H1 (cell line): ENCODE results near the gene ATP11A. TPM values are rescaled to one million over a fixed set of nuclear protein-coding genes. Genes with fewer than 3 reads are reported as not detected.

Source experiments
- CTCF ChIA-PET: fragments of 300-600 bp; sonication (Branson Sonifier 250); formaldehyde crosslinking; loops from one replicate; lab custom pipeline; 2021; ENCODE audit not compliant: partially characterized antibody; lab: Charles Lee
- POLR2A ChIA-PET: fragments of 300-600 bp; sonication (Branson Sonifier 250); formaldehyde crosslinking; loops from one replicate; lab custom pipeline; 2021; ENCODE audit warnings: inconsistent platforms; ENCODE audit not compliant: partially characterized antibody; lab: Charles Lee
- DNase-seq, 2 experiments: peaks; one replicate each; pipeline versions ENCODE4 v3.0.0 to v3.0.0-alpha.2; 2010 to 2022; ENCODE audit warnings: low spot score in 2 of 2, low read depth in 1 of 2, mixed read lengths in 1 of 2
- FAIRE-seq: peaks from 2 replicates; lab custom pipeline; 2011; peaks lifted over from hg19 to GRCh38; lab: Jason Lieb, UNC
- H2AFZ ChIP-seq: 2 replicates; pipeline ENCODE4 v1.8.1; 2012; ENCODE audit warnings: low read length, inconsistent platforms
- H2AK5ac ChIP-seq: 2 replicates; pipeline ENCODE4 v1.6.1; 2013; ENCODE audit warnings: low read depth, low read length
- H2BK120ac ChIP-seq: replicated peaks from 2 replicates; pipeline ENCODE3; 2013; ENCODE audit warnings: low read depth, low read length, inconsistent platforms
- H2BK12ac ChIP-seq: 2 replicates; pipeline ENCODE4 v1.6.1; 2013; ENCODE audit warnings: low read depth, low read length
- H2BK15ac ChIP-seq: 2 replicates; pipeline ENCODE4 v1.6.1; 2013; ENCODE audit warnings: low read length
- H2BK20ac ChIP-seq: 2 replicates; pipeline ENCODE4 v1.6.1; 2013; ENCODE audit warnings: low read length
- H2BK5ac ChIP-seq: 2 replicates; pipeline ENCODE4 v1.6.1; 2013; ENCODE audit warnings: low read depth, low read length
- H3K14ac ChIP-seq: 2 replicates; pipeline ENCODE4 v1.6.1; 2013; ENCODE audit warnings: inconsistent platforms; ENCODE audit not compliant: insufficient read length
- H3K18ac ChIP-seq: 2 replicates; pipeline ENCODE4 v1.6.1; 2013; ENCODE audit warnings: low read length; ENCODE audit errors: extremely low read depth
- H3K23ac ChIP-seq: 2 replicates; pipeline ENCODE4 v1.6.1; 2013; ENCODE audit warnings: inconsistent platforms; ENCODE audit not compliant: insufficient read length
- H3K23me2 ChIP-seq: 2 replicates; pipeline ENCODE4 v1.6.1; 2013; ENCODE audit warnings: low read depth, low read length
- H3K27ac ChIP-seq: 2 replicates; pipeline ENCODE4 v1.6.1; 2011; ENCODE audit warnings: low read depth, low read length, inconsistent platforms
- H3K27me3 ChIP-seq, 4 experiments: replicated peaks in 1 of 4; 1 replicate in 1 of 4; 2 replicates in 3 of 4; pipeline versions ENCODE4 v1.6.1 to v1.8.1; 2011 to 2013; ENCODE audit warnings: low read length in 3 of 4, mild to moderate bottlenecking in 3 of 4, inconsistent platforms in 2 of 4, mixed read lengths in 2 of 4, moderate library complexity in 1 of 4; ENCODE audit not compliant: control insufficient read depth in 3 of 4, insufficient read depth in 3 of 4; ENCODE audit errors: extremely low read depth in 1 of 4
- H3K36me3 ChIP-seq, 4 experiments: 2 replicates each; pipeline versions ENCODE4 v1.6.1 to v1.8.1; 2011 to 2013; ENCODE audit warnings: mild to moderate bottlenecking in 4 of 4, low read length in 3 of 4, moderate library complexity in 2 of 4, control low read depth in 1 of 4, inconsistent platforms in 1 of 4; ENCODE audit not compliant: insufficient read depth in 4 of 4, control insufficient read depth in 2 of 4
- H3K4ac ChIP-seq: replicated peaks from 2 replicates; pipeline ENCODE3; 2013; ENCODE audit warnings: low read length, low read depth, mixed read lengths, inconsistent platforms; ENCODE audit not compliant: insufficient read length
- H3K4me1 ChIP-seq, 4 experiments: replicated peaks in 1 of 4; 1 replicate in 1 of 4; 2 replicates in 3 of 4; pipeline versions ENCODE4 v1.6.1 to v1.8.1; 2011 to 2013; ENCODE audit warnings: low read length in 3 of 4, inconsistent platforms in 2 of 4, mixed read lengths in 1 of 4; ENCODE audit not compliant: insufficient read depth in 4 of 4, control insufficient read depth in 3 of 4
- H3K4me2 ChIP-seq, 2 experiments: 2 replicates each; pipeline versions ENCODE4 v1.6.1 to v1.8.1; 2011 to 2013; ENCODE audit warnings: low read depth in 2 of 2, low read length in 2 of 2, control low read depth in 1 of 2, inconsistent platforms in 1 of 2, mild to moderate bottlenecking in 1 of 2; ENCODE audit not compliant: insufficient read depth in 1 of 2
- H3K4me3 ChIP-seq, 4 experiments: fragments of 200-600, 300-600 bp in 1 of 4; sonication (generic), shearing (Covaris generic), sonication (Bioruptor Twin) in 1 of 4; 2 replicates each; pipeline versions ENCODE4 v1.5.1 to v1.8.1; 2011 to 2016; ENCODE audit warnings: low read length in 4 of 4, low read depth in 3 of 4, control low read depth in 2 of 4, inconsistent platforms in 2 of 4, mild to moderate bottlenecking in 2 of 4, mixed read lengths in 1 of 4, moderate library complexity in 1 of 4; ENCODE audit not compliant: insufficient read depth in 2 of 4; ENCODE audit errors: extremely low read depth in 1 of 4
- H3K56ac ChIP-seq: replicated peaks from 2 replicates; pipeline ENCODE3; 2013; ENCODE audit warnings: low read depth, mild to moderate bottlenecking, mixed read lengths, low read length, inconsistent platforms; ENCODE audit not compliant: insufficient read length
- H3K79me1 ChIP-seq: 2 replicates; pipeline ENCODE4 v1.6.1; 2013; ENCODE audit warnings: low read depth, low read length, control low read depth
- H3K79me2 ChIP-seq, 2 experiments: 2 replicates each; pipeline versions ENCODE4 v1.6.1 to v1.8.1; 2012 to 2013; ENCODE audit warnings: low read length in 2 of 2, mild to moderate bottlenecking in 2 of 2, inconsistent platforms in 1 of 2; ENCODE audit not compliant: insufficient read depth in 2 of 2, control insufficient read depth in 1 of 2
- H3K9ac ChIP-seq, 4 experiments: replicated peaks in 1 of 4; 1 replicate in 1 of 4; 2 replicates in 3 of 4; pipeline versions ENCODE4 v1.6.1 to v1.8.1; 2011 to 2013; ENCODE audit warnings: low read depth in 3 of 4, low read length in 3 of 4, control low read depth in 2 of 4, mild to moderate bottlenecking in 2 of 4, moderate library complexity in 2 of 4, inconsistent platforms in 1 of 4; ENCODE audit errors: extremely low read depth in 1 of 4
- H3K9me3 ChIP-seq, 2 experiments: 2 replicates each; pipeline versions ENCODE4 v1.6.1 to v1.8.1; 2012 to 2013; ENCODE audit warnings: mild to moderate bottlenecking in 2 of 2, moderate library complexity in 2 of 2, control low read depth in 1 of 2, inconsistent platforms in 1 of 2, low read depth in 1 of 2, low read length in 1 of 2, mixed read lengths in 1 of 2; ENCODE audit not compliant: insufficient read depth in 2 of 2
- H4K20me1 ChIP-seq, 2 experiments: replicated peaks in 1 of 2; 2 replicates each; pipeline versions ENCODE3 to v1.8.1; 2011 to 2013; ENCODE audit warnings: inconsistent platforms in 2 of 2, low read length in 2 of 2, mild to moderate bottlenecking in 1 of 2; ENCODE audit not compliant: insufficient read depth in 2 of 2, control insufficient read depth in 1 of 2
- H4K5ac ChIP-seq: 2 replicates; pipeline ENCODE4 v1.6.1; 2013; ENCODE audit warnings: low read length, low read depth, mixed read lengths, inconsistent platforms; ENCODE audit not compliant: insufficient read length
- H4K8ac ChIP-seq: 2 replicates; pipeline ENCODE4 v1.8.0; 2013; ENCODE audit warnings: mild to moderate bottlenecking, moderate library complexity, low read length, inconsistent platforms; ENCODE audit not compliant: insufficient read depth; ENCODE audit errors: extremely low read depth
- H4K91ac ChIP-seq: replicated peaks from 2 replicates; pipeline ENCODE3; 2013; ENCODE audit warnings: low read length, mixed read lengths, inconsistent platforms; ENCODE audit not compliant: insufficient read length
- BCL11A ChIP-seq, 2 experiments: IDR thresholded peaks; one replicate each; pipeline ENCODE4 v1.6.1; 2011; ENCODE audit warnings: low read depth in 2 of 2, low read length in 2 of 2, mild to moderate bottlenecking in 2 of 2
- EP300 ChIP-seq, 2 experiments: IDR thresholded peaks; 1 replicate in 1 of 2; 2 replicates in 1 of 2; pipeline ENCODE4 v1.6.1; 2011 to 2012; ENCODE audit warnings: low read depth in 2 of 2, low read length in 2 of 2, mild to moderate bottlenecking in 2 of 2, borderline replicate concordance in 1 of 2, inconsistent platforms in 1 of 2, moderate library complexity in 1 of 2
- GABPA ChIP-seq: IDR thresholded peaks from 2 replicates; pipeline ENCODE4 v1.6.1; 2011; ENCODE audit warnings: mild to moderate bottlenecking, low read length, moderate library complexity, borderline replicate concordance; ENCODE audit not compliant: insufficient read depth
- GTF2F1 ChIP-seq: IDR thresholded peaks from 2 replicates; pipeline ENCODE4 v1.6.1; 2012; ENCODE audit warnings: low read depth, low read length, improper control_type of control experiment, borderline replicate concordance
- JUND ChIP-seq: IDR thresholded peaks from 2 replicates; pipeline ENCODE4 v1.6.1; 2011; ENCODE audit warnings: mild to moderate bottlenecking, improper control_type of control experiment, low read length
- KDM5A ChIP-seq: fragments of 200-600 bp; IDR thresholded peaks from 2 replicates; pipeline ENCODE4 v1.7.1; 2012; ENCODE audit warnings: mild to moderate bottlenecking, low read length, inconsistent platforms, mixed read lengths
- RAD21 ChIP-seq, 2 experiments: IDR thresholded peaks in 1 of 2; conservative IDR thresholded peaks in 1 of 2; 2 replicates each; pipeline ENCODE4 v1.6.1; 2011; ENCODE audit warnings: low read depth in 2 of 2, low read length in 2 of 2, improper control_type of control experiment in 1 of 2, inconsistent platforms in 1 of 2, mild to moderate bottlenecking in 1 of 2, moderate library complexity in 1 of 2
- RBBP5 ChIP-seq: IDR thresholded peaks from 2 replicates; pipeline ENCODE4 v1.7.1; 2012; ENCODE audit warnings: low read depth, mild to moderate bottlenecking, inconsistent platforms, low read length, moderate library complexity, borderline replicate concordance
- RNF2 ChIP-seq: fragments of 200-900, 300-1000 bp; sonication (generic); IDR thresholded peaks from 2 replicates; pipeline ENCODE4 v1.7.1; 2016; ENCODE audit warnings: borderline replicate concordance, low read depth, mild to moderate bottlenecking, antibody characterized with exemption, low read length; ENCODE audit not compliant: poor library complexity, severe bottlenecking; ENCODE audit errors: missing control alignments
- RXRA ChIP-seq: IDR thresholded peaks from 2 replicates; pipeline ENCODE4 v1.6.1; 2011; ENCODE audit warnings: low read depth, mild to moderate bottlenecking, low read length, moderate library complexity; ENCODE audit not compliant: insufficient read depth
- SIRT6 ChIP-seq: IDR thresholded peaks from one replicate; pipeline ENCODE4 v1.7.1; 2012; ENCODE audit warnings: low read length, inconsistent platforms
- SIX5 ChIP-seq: IDR thresholded peaks from 2 replicates; pipeline ENCODE4 v1.6.1; 2011; ENCODE audit warnings: mild to moderate bottlenecking, low read depth, low read length
- ZNF274 ChIP-seq: IDR thresholded peaks from 2 replicates; pipeline ENCODE4 v1.7.0; 2012; ENCODE audit warnings: low read length, borderline replicate concordance; ENCODE audit errors: extremely low read depth
- WGBS, 2 experiments: shearing (Covaris generic) in 1 of 2; methylation state at CpG; one replicate each; pipeline versions ENCODE4 v1.1.6 to v1.1.7; 2013 to 2015; ENCODE audit warnings: low lambda C conversion rate in 2 of 2, mixed read lengths in 2 of 2, inconsistent platforms in 1 of 2, low coverage in 1 of 2, missing lambda C conversion rate in 1 of 2; ENCODE audit not compliant: insufficient replicate concordance in 2 of 2, insufficient coverage in 1 of 2, insufficient read length in 1 of 2; ENCODE audit errors: extremely low coverage in 1 of 2, missing lambda C conversion rate in 1 of 2; 5-methylcytosine and 5-hydroxymethylcytosine counted together
- polyA plus RNA-seq, 7 experiments: library from polyadenylated mRNA; depleted of rRNA in 3 of 7; stranded (reverse) in 5 of 7; unstranded in 2 of 7; fragments of >200 nt in 5 of 7; fragments of 200-250 nt in 2 of 7; gene quantifications; 1 replicate in 5 of 7; 2 replicates in 1 of 7; 4 replicates in 1 of 7; pipeline versions ENCODE4 v1.2.1 to v1.2.3, GENCODE V29; 2011 to 2013; ENCODE audit warnings: missing spikeins in 2 of 7, mixed read lengths in 2 of 7
- total RNA-seq: library from RNA; stranded (reverse); fragmentation: NEBNext Ultra II Directional; extraction: Animal tissue kit (Norgen Biotek cat#: 25700); gene quantifications from 2 replicates; pipeline ENCODE4 v1.2.1, GENCODE V29; 2021

ATP11A gene
- total and polyA plus RNA-seq, 2 of the 8 experiments (the other 6 are each of a cell fraction or from before 2014, with no cell fraction given), result 28.8 to 72.9 TPM

GRCh38 chr13:112753833-112754232 lies 64.0 kb downstream of the ATP11A start:
- Histone ChIP-seq H3K4me2 (no peak overlapping the region), H3K4ac (no peak overlapping the region), H2BK120ac (no peak overlapping the region), H2AK5ac (no peak overlapping the region), H2AFZ (no peak overlapping the region), H3K27me3 (no peaks in the 10 kb centered on the region), H4K91ac (peak overlapping the region; percentile 26), H3K23ac (no peak overlapping the region), H4K8ac (peak overlapping the region; percentile 59; the same call in 1 of the 2 replicates), H2BK12ac (no peak overlapping the region), H3K18ac (no peak overlapping the region), H3K79me1 (peaks cover 6% of the 10 kb centered on the region), H3K56ac (no peak overlapping the region), H4K20me1 (peaks cover 0 to 2% of the 10 kb centered on the region in 2 experiments), H3K79me2 (peaks cover 0 to 50% of the 10 kb centered on the region in 2 experiments; a peak in 2 of 4 replicates), H4K5ac (no peak overlapping the region), H3K27ac (no peak overlapping the region), H3K9me3 (no peaks in the 10 kb centered on the region), H2BK5ac (no peak overlapping the region), H3K14ac (no peak overlapping the region), H3K4me3 (no peak overlapping the region), H2BK15ac (no peak overlapping the region), H3K36me3 (no peaks in the 10 kb centered on the region), H3K9ac (no peak overlapping the region; a peak in 1 of 7 replicates), H3K4me1 (peaks cover 0 to 7% (median 4%) of the 10 kb centered on the region in 4 experiments; a peak in 3 of 7 replicates), H2BK20ac (no peak overlapping the region), H3K23me2 (no peaks in the 10 kb centered on the region)
- ChIA-PET POLR2A (no interaction called here), CTCF (interaction anchor here (1.0 to 1.3 kb wide), 2 partner anchors 9 to 42 kb away, joined by 3 read pairs; no protein-coding TSS in a partner anchor)
- DNase-seq (no peak), FAIRE-seq (no peak)
- 98% methylated on average over 16 of the region's 16 CpGs; no CpG with 5 or more reads in 1 of the 2 experiments for WGBS, 2 experiments
- no peak for TF ChIP-seq JUND
- TF ChIP-seq RBBP5, result no peak
- no peak for TF ChIP-seq BCL11A (IDR thresholded peaks at IDR 0.05; ENCODE audit: low read depth in 2 of 2, low read length in 2 of 2)
- no peak for TF ChIP-seq SIX5
- TF ChIP-seq RXRA, result no peak
- no peak for TF ChIP-seq SIRT6
- TF ChIP-seq EP300 (IDR thresholded peaks at IDR 0.05; ENCODE audit: borderline replicate concordance in 1 of 2, low read depth in 2 of 2, low read length in 2 of 2), result no peak
- no peak for TF ChIP-seq GTF2F1
- TF ChIP-seq RAD21 (IDR thresholded peaks at IDR 0.05 in 1 of 2, conservative IDR thresholded peaks at IDR 0.05 in 1 of 2; ENCODE audit: low read depth in 2 of 2, low read length in 2 of 2), result no peak
- TF ChIP-seq RNF2, result no peak
- TF ChIP-seq GABPA, result no peak
- TF ChIP-seq ZNF274, result no peak
- no peak for TF ChIP-seq KDM5A
